Tibial nerve (tissue), 3 donors: ENCODE measurements around the gene TEPSIN.

Source experiments
- POLR2A ChIP-seq, 2 donors: fragments of 450-650 bp; IDR thresholded peaks; one replicate each; pipeline ENCODE4 v1.6.1; 2017; ENCODE audit warnings: antibody characterized with exemption in 2 of 2, mild to moderate bottlenecking in 2 of 2, moderate library complexity in 2 of 2
- TF ChIP-seq, protein P1 (sequence below), 5 experiments: fragments of 200-600 bp in 3 of 5; fragments of 450-650 bp in 2 of 5; sonication (generic) in 3 of 5; IDR thresholded peaks; one replicate each; pipeline ENCODE4 v1.5.1; 2016 to 2019; ENCODE audit warnings: antibody characterized with exemption in 5 of 5, mild to moderate bottlenecking in 3 of 5, moderate library complexity in 2 of 5

DNA sequence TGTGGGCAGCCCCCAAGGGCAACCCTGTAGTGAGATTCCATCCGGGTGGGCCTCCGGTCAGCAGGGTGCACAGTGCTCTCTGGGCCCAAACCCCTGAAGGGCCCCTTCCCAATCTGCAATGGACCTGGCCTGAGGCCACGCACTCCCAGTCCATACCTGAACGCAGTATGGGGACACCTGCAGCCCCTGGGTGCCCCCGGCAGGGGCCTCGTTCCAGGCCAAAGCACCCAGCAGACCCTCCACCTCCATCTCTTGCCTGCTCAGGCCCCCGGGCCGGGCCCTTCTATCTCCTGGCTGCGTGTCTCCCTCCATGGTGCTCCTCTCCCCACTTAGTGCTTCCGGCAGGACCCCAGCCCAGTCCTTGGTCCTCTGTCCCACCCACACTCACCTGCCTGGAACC lies 55.5 kb downstream of the TEPSIN start:
- TF ChIP-seq, protein P1, sequence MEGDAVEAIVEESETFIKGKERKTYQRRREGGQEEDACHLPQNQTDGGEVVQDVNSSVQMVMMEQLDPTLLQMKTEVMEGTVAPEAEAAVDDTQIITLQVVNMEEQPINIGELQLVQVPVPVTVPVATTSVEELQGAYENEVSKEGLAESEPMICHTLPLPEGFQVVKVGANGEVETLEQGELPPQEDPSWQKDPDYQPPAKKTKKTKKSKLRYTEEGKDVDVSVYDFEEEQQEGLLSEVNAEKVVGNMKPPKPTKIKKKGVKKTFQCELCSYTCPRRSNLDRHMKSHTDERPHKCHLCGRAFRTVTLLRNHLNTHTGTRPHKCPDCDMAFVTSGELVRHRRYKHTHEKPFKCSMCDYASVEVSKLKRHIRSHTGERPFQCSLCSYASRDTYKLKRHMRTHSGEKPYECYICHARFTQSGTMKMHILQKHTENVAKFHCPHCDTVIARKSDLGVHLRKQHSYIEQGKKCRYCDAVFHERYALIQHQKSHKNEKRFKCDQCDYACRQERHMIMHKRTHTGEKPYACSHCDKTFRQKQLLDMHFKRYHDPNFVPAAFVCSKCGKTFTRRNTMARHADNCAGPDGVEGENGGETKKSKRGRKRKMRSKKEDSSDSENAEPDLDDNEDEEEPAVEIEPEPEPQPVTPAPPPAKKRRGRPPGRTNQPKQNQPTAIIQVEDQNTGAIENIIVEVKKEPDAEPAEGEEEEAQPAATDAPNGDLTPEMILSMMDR (IDR thresholded peaks at IDR 0.05), result no peak
- TF ChIP-seq POLR2A (IDR thresholded peaks at IDR 0.05), result no peak
